Esophagus muscularis mucosa (tissue), 4 donors: ENCODE measurements around the gene DMXL1.

ENCODE experiments used
- CTCF ChIP-seq, 3 experiments: fragments of 200-600 bp in 2 of 3; fragments of 450-650 bp in 1 of 3; sonication (generic) in 2 of 3; IDR thresholded peaks; one replicate each; pipeline ENCODE4 v1.5.1; 2017 to 2019; ENCODE audit warnings: antibody characterized with exemption in 3 of 3, mild to moderate bottlenecking in 2 of 3, moderate library complexity in 1 of 3
- EP300 ChIP-seq: sonication (generic); formaldehyde crosslinking; IDR thresholded peaks from one replicate; pipeline ENCODE4 v1.6.1; 2017; ENCODE audit warnings: antibody characterized with exemption
- POLR2A ChIP-seq: fragments of 450-650 bp; IDR thresholded peaks from one replicate; pipeline ENCODE4 v1.6.1; 2017; ENCODE audit warnings: antibody characterized with exemption, moderate library complexity, mild to moderate bottlenecking, low read depth
- POLR2AphosphoS5 ChIP-seq, 2 donors: sonication (generic); formaldehyde crosslinking; IDR thresholded peaks; one replicate each; pipeline ENCODE4 v1.6.1; 2017; ENCODE audit warnings: antibody characterized with exemption in 2 of 2

GRCh38 chr5:119268387-119269060, 197.6 kb downstream of the DMXL1 start:
- peak in 1 of 3 experiments; percentile 17 for TF ChIP-seq CTCF (IDR thresholded peaks at IDR 0.05)
- peak; percentile 74 to 91 for TF ChIP-seq POLR2AphosphoS5 (IDR thresholded peaks at IDR 0.05)
- TF ChIP-seq POLR2A, result peak; percentile 67
- TF ChIP-seq EP300, result no peak
